Measurements from ENCODE around the gene RBPMS2. TPM values are rescaled to one million over a fixed set of nuclear protein-coding genes. Genes with fewer than 3 reads are reported as not detected.

RBPMS2 gene
- total RNA-seq, 4 donors from 2014 or later = 4.4 to 27.7 (median 11.5) TPM

- H3K4me3 ChIP-seq = no peak overlapping the region
- no peak overlapping the region for H3K27ac ChIP-seq
- H3K4me1 ChIP-seq = peaks cover 0 to 2% (median under 1%) of the 10 kb centered on the region in 4 donors
- no peaks in the 10 kb centered on the region for H3K36me3 ChIP-seq
- in situ Hi-C loops (cut with MboI; ENCODE audit: low pct_ligation_motif_present in 1 of 4, low pct_unique_long_range_greater_than_20kb in 1 of 4, low sequenced_read_pairs in 3 of 4) = no loop called here
- H3K9me3 ChIP-seq = no peaks in the 10 kb centered on the region
- 74 to 100% methylated on average over 1 to 6 of the region's 6 CpGs for WGBS, 2 donors (ENCODE audit: low coverage in 1 of 2)
- peaks cover 10% of the 10 kb centered on the region for H3K27me3 ChIP-seq
- TF ChIP-seq CTCF (IDR thresholded peaks at IDR 0.05) = no peak
- no peak for TF ChIP-seq POLR2A (IDR thresholded peaks at IDR 0.05)
- no peak for TF ChIP-seq EP300 (IDR thresholded peaks at IDR 0.05; ENCODE audit: low read depth)
- TF ChIP-seq POLR2AphosphoS5 (IDR thresholded peaks at IDR 0.05) = no peak
- intact Hi-C loops (cut with DNase I; ENCODE audit: low total_unique reads) = no loop called here
- DNase-seq = no peak
These were observed 5.9 kb upstream of the RBPMS2 start for GRCh38 chr15:64781299-64781698.

DNA sequence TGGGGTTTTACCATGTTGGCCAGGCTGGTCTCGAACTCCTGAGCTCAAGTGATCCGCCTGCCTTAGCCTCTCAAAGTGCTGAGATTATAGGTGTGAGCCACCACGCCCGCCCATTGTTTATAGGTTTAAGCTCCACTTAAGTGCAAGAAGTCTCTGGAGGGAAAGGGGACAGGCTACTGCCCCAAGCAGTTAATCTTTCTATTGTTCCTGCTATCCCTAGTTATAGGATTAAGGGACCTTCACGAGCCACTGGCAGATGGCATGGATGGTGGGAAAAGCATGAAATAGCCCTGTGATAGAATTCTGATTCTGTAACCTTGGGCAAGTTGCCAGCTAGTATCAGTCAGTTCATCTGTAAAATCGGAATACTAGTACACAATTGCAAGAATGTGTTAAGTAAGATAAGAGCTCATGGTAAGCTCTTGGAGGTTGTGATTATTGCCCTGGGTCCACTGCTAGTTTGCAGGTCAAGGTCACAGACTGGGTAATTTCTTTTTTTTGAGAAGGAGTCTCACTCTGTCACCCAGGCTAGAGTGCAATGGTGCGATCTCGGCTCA is 5.3 kb upstream of the RBPMS2 start:
- 81 to 89% methylated on average over 3 to 8 of the region's 8 CpGs for WGBS, 2 donors (ENCODE audit: low coverage in 1 of 2)
- no peak overlapping the region for H3K4me3 ChIP-seq
- intact Hi-C loops (cut with DNase I; ENCODE audit: low total_unique reads) = no loop called here
- in situ Hi-C loops (cut with MboI; ENCODE audit: low pct_ligation_motif_present in 1 of 4, low pct_unique_long_range_greater_than_20kb in 1 of 4, low sequenced_read_pairs in 3 of 4) = no loop called here
- H3K27ac ChIP-seq = no peak overlapping the region
- no peaks in the 10 kb centered on the region for H3K36me3 ChIP-seq
- H3K9me3 ChIP-seq = no peaks in the 10 kb centered on the region
- peaks cover 0 to 8% (median 1%) of the 10 kb centered on the region in 4 donors for H3K4me1 ChIP-seq
- TF ChIP-seq CTCF (IDR thresholded peaks at IDR 0.05) (no peak), EP300 (IDR thresholded peaks at IDR 0.05; ENCODE audit: low read depth) (no peak), POLR2A (IDR thresholded peaks at IDR 0.05) (no peak), POLR2AphosphoS5 (IDR thresholded peaks at IDR 0.05) (no peak)
- H3K27me3 ChIP-seq = peaks cover 16% of the 10 kb centered on the region
- no peak for DNase-seq

- intact Hi-C loops (cut with DNase I; ENCODE audit: low total_unique reads) = no loop called here
These were observed 4.2 kb upstream of the RBPMS2 start for GRCh38 chr15:64779630-64780029.

GRCh38 chr15:64779024-64779423 is 3.6 kb upstream of the RBPMS2 start:
- TF ChIP-seq POLR2A (IDR thresholded peaks at IDR 0.05) = no peak
- TF ChIP-seq CTCF (IDR thresholded peaks at IDR 0.05) = no peak
- TF ChIP-seq POLR2AphosphoS5 (IDR thresholded peaks at IDR 0.05) = no peak
- TF ChIP-seq EP300 (IDR thresholded peaks at IDR 0.05; ENCODE audit: low read depth) = no peak
- no peak for DNase-seq
- no peak overlapping the region for H3K4me3 ChIP-seq
- H3K27me3 ChIP-seq = peaks cover 31% of the 10 kb centered on the region
- peaks cover 0 to 8% (median 1%) of the 10 kb centered on the region in 4 donors for H3K4me1 ChIP-seq
- no peaks in the 10 kb centered on the region for H3K36me3 ChIP-seq
- WGBS, 2 donors (ENCODE audit: low coverage in 1 of 2) = 69 to 83% methylated on average over 2 of the region's 2 CpGs
- no peaks in the 10 kb centered on the region for H3K9me3 ChIP-seq
- H3K27ac ChIP-seq = no peak overlapping the region
- intact Hi-C loops (cut with DNase I; ENCODE audit: low total_unique reads) (no loop called here), in situ Hi-C loops (cut with MboI; ENCODE audit: low pct_ligation_motif_present in 1 of 4, low pct_unique_long_range_greater_than_20kb in 1 of 4, low sequenced_read_pairs in 3 of 4) (no loop called here)

More at GRCh38 chr15:64779630-64780029, 4.2 kb upstream of the RBPMS2 start:
- Histone ChIP-seq H3K27me3 (peaks cover 25% of the 10 kb centered on the region), H3K9me3 (no peaks in the 10 kb centered on the region), H3K4me1 (peaks cover 0 to 8% (median 1%) of the 10 kb centered on the region in 4 donors), H3K4me3 (no peak overlapping the region), H3K36me3 (no peaks in the 10 kb centered on the region), H3K27ac (no peak overlapping the region)
- in situ Hi-C loops (cut with MboI; ENCODE audit: low pct_ligation_motif_present in 1 of 4, low pct_unique_long_range_greater_than_20kb in 1 of 4, low sequenced_read_pairs in 3 of 4) = no loop called here
- no peak for DNase-seq
- TF ChIP-seq CTCF (IDR thresholded peaks at IDR 0.05) = no peak
- TF ChIP-seq POLR2A (IDR thresholded peaks at IDR 0.05) = no peak
- TF ChIP-seq EP300 (IDR thresholded peaks at IDR 0.05; ENCODE audit: low read depth) = no peak
- TF ChIP-seq POLR2AphosphoS5 (IDR thresholded peaks at IDR 0.05) = no peak
- 100% methylated on average over 1 of the region's 1 CpG for WGBS, 2 donors (ENCODE audit: low coverage in 1 of 2)
